Measurements from ENCODE around the gene MATCAP1.

DNA sequence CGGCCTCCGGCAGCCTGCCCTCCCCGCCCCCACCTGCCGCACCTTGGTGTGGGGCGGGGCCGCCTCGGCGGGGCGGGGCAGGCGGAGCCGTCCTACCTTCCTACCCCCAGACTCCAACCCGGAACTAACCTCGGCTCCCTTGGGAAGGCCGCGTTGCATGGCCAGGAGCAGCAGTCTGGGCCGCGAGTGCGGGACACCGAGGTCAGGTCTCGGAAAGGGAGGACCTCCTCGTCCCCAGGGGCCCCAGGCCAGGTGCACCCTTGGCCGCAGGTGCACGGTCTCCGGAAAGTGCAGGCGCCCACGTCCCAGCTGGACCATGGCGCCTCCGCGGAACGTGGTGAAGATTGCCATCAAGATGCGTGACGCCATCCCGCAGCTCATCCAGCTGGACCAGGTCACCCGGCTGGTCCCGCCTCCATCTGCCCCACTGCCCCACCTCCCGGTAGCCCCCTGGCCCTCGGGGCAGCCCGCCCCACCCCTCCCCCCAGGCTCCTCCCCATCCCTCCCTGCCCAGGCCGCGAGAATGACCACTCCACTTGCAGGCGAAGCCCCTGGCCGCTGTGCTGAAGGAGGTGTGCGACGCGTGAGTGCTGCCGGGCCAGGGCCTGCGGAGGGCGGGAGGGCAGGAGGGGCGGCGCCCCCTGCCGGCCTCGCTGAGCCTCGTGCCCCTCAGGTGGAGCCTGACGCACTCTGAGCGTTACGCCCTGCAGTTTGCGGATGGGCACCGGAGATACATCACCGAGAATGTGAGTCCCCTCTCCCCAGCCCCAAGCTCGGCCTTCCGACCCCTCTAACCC is 15.4 kb upstream of the MATCAP1 start, which contains the start of gene ELMO3:
- TF ChIP-seq TCF12 (IDR thresholded peaks at IDR 0.05), result no peak
- TF ChIP-seq, protein P1, sequence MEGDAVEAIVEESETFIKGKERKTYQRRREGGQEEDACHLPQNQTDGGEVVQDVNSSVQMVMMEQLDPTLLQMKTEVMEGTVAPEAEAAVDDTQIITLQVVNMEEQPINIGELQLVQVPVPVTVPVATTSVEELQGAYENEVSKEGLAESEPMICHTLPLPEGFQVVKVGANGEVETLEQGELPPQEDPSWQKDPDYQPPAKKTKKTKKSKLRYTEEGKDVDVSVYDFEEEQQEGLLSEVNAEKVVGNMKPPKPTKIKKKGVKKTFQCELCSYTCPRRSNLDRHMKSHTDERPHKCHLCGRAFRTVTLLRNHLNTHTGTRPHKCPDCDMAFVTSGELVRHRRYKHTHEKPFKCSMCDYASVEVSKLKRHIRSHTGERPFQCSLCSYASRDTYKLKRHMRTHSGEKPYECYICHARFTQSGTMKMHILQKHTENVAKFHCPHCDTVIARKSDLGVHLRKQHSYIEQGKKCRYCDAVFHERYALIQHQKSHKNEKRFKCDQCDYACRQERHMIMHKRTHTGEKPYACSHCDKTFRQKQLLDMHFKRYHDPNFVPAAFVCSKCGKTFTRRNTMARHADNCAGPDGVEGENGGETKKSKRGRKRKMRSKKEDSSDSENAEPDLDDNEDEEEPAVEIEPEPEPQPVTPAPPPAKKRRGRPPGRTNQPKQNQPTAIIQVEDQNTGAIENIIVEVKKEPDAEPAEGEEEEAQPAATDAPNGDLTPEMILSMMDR (IDR thresholded peaks at IDR 0.05), result no peak
- no peak for TF ChIP-seq MXI1 (IDR thresholded peaks at IDR 0.05; ENCODE audit: low read depth, low read length)
- TF ChIP-seq YY1 (IDR thresholded peaks at IDR 0.05; ENCODE audit: low read depth), result no peak
- TF ChIP-seq POLR2AphosphoS5 (IDR thresholded peaks at IDR 0.05; ENCODE audit: low read depth, low read length), result no peak
- no peak for TF ChIP-seq USF1 (IDR thresholded peaks at IDR 0.05; ENCODE audit: borderline replicate concordance, low read depth)
- TF ChIP-seq EP300 (IDR thresholded peaks at IDR 0.05; ENCODE audit: borderline replicate concordance in 1 of 2, low read depth in 1 of 2, low read length in 1 of 2), result no peak
- no peak for TF ChIP-seq SMC3 (IDR thresholded peaks at IDR 0.05; ENCODE audit: low read depth, low read length)
- TF ChIP-seq RAD21 (IDR thresholded peaks at IDR 0.05; ENCODE audit: low read length), result no peak
- TF ChIP-seq NFIC (IDR thresholded peaks at IDR 0.05; ENCODE audit: borderline replicate concordance), result no peak
- TF ChIP-seq ZBTB33 (IDR thresholded peaks at IDR 0.05; ENCODE audit: borderline replicate concordance, low read depth), result no peak
- no peak for TF ChIP-seq EZH2phosphoT487 (IDR thresholded peaks at IDR 0.05; ENCODE audit: borderline replicate concordance, low read depth)
- no peak for TF ChIP-seq USF2 (IDR thresholded peaks at IDR 0.05; ENCODE audit: borderline replicate concordance, low read depth, low read length)

All from SK-N-SH (cell line).